ENCODE measurements around the gene DUSP15.

Gene DUSP15

GRCh38 chr20:31913431-31914157 lies 43.3 kb upstream of the DUSP15 start:
- no peaks in the 10 kb centered on the region for H3F3A ChIP-seq (ENCODE audit: control insufficient read depth, insufficient read depth)
- no peaks in the 10 kb centered on the region for H4K20me1 ChIP-seq (ENCODE audit: control insufficient read depth, insufficient read depth, low read depth, low read length)
- no peaks in the 10 kb centered on the region for H3K9me2 ChIP-seq (replicated peaks; ENCODE audit: control insufficient read depth, low read length)
- H3K4me3 ChIP-seq (ENCODE audit: low read length): no peak overlapping the region
- H3K4me1 ChIP-seq (ENCODE audit: control insufficient read depth, low read length): no peaks in the 10 kb centered on the region
- no peak for TF ChIP-seq CTCF (IDR thresholded peaks at IDR 0.05; ENCODE audit: low read depth, low read length, poor library complexity, severe bottlenecking)
- TF ChIP-seq EZH2phosphoT487 (IDR thresholded peaks at IDR 0.05; ENCODE audit: borderline replicate concordance, low read length): no peak
- H3K79me2 ChIP-seq (ENCODE audit: control insufficient read depth, low read length): no peaks in the 10 kb centered on the region
- no peak overlapping the region for H3K4me2 ChIP-seq (ENCODE audit: low read length)
- H3K9me3 ChIP-seq (ENCODE audit: control insufficient read depth, insufficient read depth, low read length): no peaks in the 10 kb centered on the region
- H3K27ac ChIP-seq (ENCODE audit: low read depth, low read length): no peak overlapping the region
- H3K27me3 ChIP-seq (ENCODE audit: control insufficient read depth, low read length): peaks cover 7% of the 10 kb centered on the region; the same call in 1 of the 2 replicates
- no peaks in the 10 kb centered on the region for H3K36me3 ChIP-seq (ENCODE audit: control insufficient read depth, low read length)

- H3K4me1 ChIP-seq (ENCODE audit: control insufficient read depth, low read length): no peaks in the 10 kb centered on the region
Measured at GRCh38 chr20:31910071-31910803, 39.9 kb upstream of the DUSP15 start.

GRCh38 chr20:31909253-31910070 lies 39.1 kb upstream of the DUSP15 start:
- Histone ChIP-seq H3K36me3 (ENCODE audit: control insufficient read depth, low read length) (no peaks in the 10 kb centered on the region), H3K4me2 (ENCODE audit: low read length) (no peak overlapping the region), H3K9me3 (ENCODE audit: control insufficient read depth, insufficient read depth, low read length) (no peaks in the 10 kb centered on the region), H3K9me2 (replicated peaks; ENCODE audit: control insufficient read depth, low read length) (no peaks in the 10 kb centered on the region), H3K4me3 (ENCODE audit: low read length) (no peak overlapping the region), H3K27ac (ENCODE audit: low read depth, low read length) (no peak overlapping the region), H3F3A (ENCODE audit: control insufficient read depth, insufficient read depth) (no peaks in the 10 kb centered on the region), H4K20me1 (ENCODE audit: control insufficient read depth, insufficient read depth, low read depth, low read length) (no peaks in the 10 kb centered on the region), H3K79me2 (ENCODE audit: control insufficient read depth, low read length) (no peaks in the 10 kb centered on the region), H3K27me3 (ENCODE audit: control insufficient read depth, low read length) (no peaks in the 10 kb centered on the region), H3K4me1 (ENCODE audit: control insufficient read depth, low read length) (no peaks in the 10 kb centered on the region)
- TF ChIP-seq CTCF (IDR thresholded peaks at IDR 0.05; ENCODE audit: low read depth, low read length, poor library complexity, severe bottlenecking): no peak
- no peak for TF ChIP-seq EZH2phosphoT487 (IDR thresholded peaks at IDR 0.05; ENCODE audit: borderline replicate concordance, low read length)

More at GRCh38 chr20:31910071-31910803, 39.9 kb upstream of the DUSP15 start:
- Histone ChIP-seq H3K4me3 (ENCODE audit: low read length) (no peak overlapping the region), H3K27me3 (ENCODE audit: control insufficient read depth, low read length) (no peaks in the 10 kb centered on the region), H3F3A (ENCODE audit: control insufficient read depth, insufficient read depth) (no peaks in the 10 kb centered on the region), H4K20me1 (ENCODE audit: control insufficient read depth, insufficient read depth, low read depth, low read length) (no peaks in the 10 kb centered on the region), H3K27ac (ENCODE audit: low read depth, low read length) (no peak overlapping the region), H3K4me2 (ENCODE audit: low read length) (no peak overlapping the region), H3K9me3 (ENCODE audit: control insufficient read depth, insufficient read depth, low read length) (no peaks in the 10 kb centered on the region), H3K36me3 (ENCODE audit: control insufficient read depth, low read length) (no peaks in the 10 kb centered on the region), H3K9me2 (replicated peaks; ENCODE audit: control insufficient read depth, low read length) (no peaks in the 10 kb centered on the region), H3K79me2 (ENCODE audit: control insufficient read depth, low read length) (no peaks in the 10 kb centered on the region)
- no peak for TF ChIP-seq EZH2phosphoT487 (IDR thresholded peaks at IDR 0.05; ENCODE audit: borderline replicate concordance, low read length)
- TF ChIP-seq CTCF (IDR thresholded peaks at IDR 0.05; ENCODE audit: low read depth, low read length, poor library complexity, severe bottlenecking): no peak

Data from DOHH2 (cell line).